Colonic mucosa (tissue), 4 donors: Measurements from ENCODE around the gene TENT5C. TPM values are rescaled to one million over a fixed set of nuclear protein-coding genes. Genes with fewer than 3 reads are reported as not detected.

Source experiments
- DNase-seq: peaks from one replicate; pipeline ENCODE4 v3.0.0-alpha.2; 2020
- H3K27ac ChIP-seq: fragments of 200-600 bp; one replicate; pipeline ENCODE4 v1.8.0; 2021
- H3K27me3 ChIP-seq: fragments of 200-600 bp; one replicate; pipeline ENCODE4 v1.8.0; 2021
- H3K36me3 ChIP-seq: fragments of 200-600 bp; one replicate; pipeline ENCODE4 v1.8.0; 2021
- H3K4me1 ChIP-seq: fragments of 200-600 bp; one replicate; pipeline ENCODE4 v1.8.0; 2021; ENCODE audit warnings: mild to moderate bottlenecking
- H3K4me3 ChIP-seq: fragments of 200-600 bp; one replicate; pipeline ENCODE4 v1.8.0; 2021
- H3K9ac ChIP-seq, 2 donors: one replicate each; pipeline ENCODE4 v1.7.0; 2013; ENCODE audit warnings: control low read depth in 2 of 2, low read depth in 2 of 2, low read length in 2 of 2
- H3K9me3 ChIP-seq: fragments of 200-600 bp; one replicate; pipeline ENCODE4 v1.8.0; 2021
- CTCF ChIP-seq: fragments of 200-600 bp; IDR thresholded peaks from one replicate; pipeline ENCODE4 v1.8.0; 2022; ENCODE audit warnings: antibody characterized with exemption, mild to moderate bottlenecking
- intact Hi-C: fragments of 100-400 bp; cut with DNase I; formaldehyde crosslinking; loops from one replicate; pipeline ENCODE4 v1.14.1; 2022
- total RNA-seq, 2 donors: library from RNA; stranded (reverse); fragmentation: NEBNext Ultra II Directional in 1 of 2; extraction: Animal tissue kit (Norgen Biotek cat#: 25700) in 1 of 2; gene quantifications; one replicate each; pipeline ENCODE4 v1.2.1, GENCODE V29; 2021
- donor health status: healthy.
- donor health status: DM: no; HTN: no; CAD: no.
- donor health status: DM: no; HTN: no; CAD: no.

Gene TENT5C
- total RNA-seq, 2 donors from 2014 or later = 40.7 to 58.5 TPM

- no peak for DNase-seq
- no peaks in the 10 kb centered on the region for H3K9me3 ChIP-seq
- no peak overlapping the region for H3K4me3 ChIP-seq
- no peaks in the 10 kb centered on the region for H3K27me3 ChIP-seq
- no peak for TF ChIP-seq CTCF
- no peak overlapping the region for H3K9ac ChIP-seq
- H3K4me1 ChIP-seq = peaks cover 7% of the 10 kb centered on the region
- intact Hi-C loops = no loop called here
- H3K36me3 ChIP-seq = no peaks in the 10 kb centered on the region
- no peak overlapping the region for H3K27ac ChIP-seq
Observed at GRCh38 chr1:117620440-117620839, 14.6 kb downstream of the TENT5C start.

- H3K9ac ChIP-seq = no peak overlapping the region
- peaks cover 7% of the 10 kb centered on the region for H3K4me1 ChIP-seq
Observed at GRCh38 chr1:117621316-117621715, 15.5 kb downstream of the TENT5C start.

GRCh38 chr1:117622726-117623125 is 16.9 kb downstream of the TENT5C start:
- DNase-seq = no peak
- intact Hi-C loops = no loop called here
- H3K36me3 ChIP-seq = no peaks in the 10 kb centered on the region
- H3K27me3 ChIP-seq = no peaks in the 10 kb centered on the region
- no peak for TF ChIP-seq CTCF
- H3K27ac ChIP-seq = no peak overlapping the region
- H3K4me1 ChIP-seq = no peaks in the 10 kb centered on the region
- H3K9me3 ChIP-seq = no peaks in the 10 kb centered on the region
- H3K4me3 ChIP-seq = no peak overlapping the region
- H3K9ac ChIP-seq = no peak overlapping the region

More at GRCh38 chr1:117621316-117621715, 15.5 kb downstream of the TENT5C start:
- H3K27ac ChIP-seq = no peak overlapping the region
- H3K9me3 ChIP-seq = no peaks in the 10 kb centered on the region
- H3K36me3 ChIP-seq = no peaks in the 10 kb centered on the region
- intact Hi-C loops = no loop called here
- H3K27me3 ChIP-seq = no peaks in the 10 kb centered on the region
- no peak for DNase-seq
- H3K4me3 ChIP-seq = no peak overlapping the region
- TF ChIP-seq CTCF = no peak

- H3K36me3 ChIP-seq = no peaks in the 10 kb centered on the region
- no peak for DNase-seq
- H3K9ac ChIP-seq = no peak overlapping the region
- H3K9me3 ChIP-seq = no peaks in the 10 kb centered on the region
- H3K27ac ChIP-seq = no peak overlapping the region
- H3K4me1 ChIP-seq = no peaks in the 10 kb centered on the region
- intact Hi-C loops = no loop called here
- H3K27me3 ChIP-seq = no peaks in the 10 kb centered on the region
- no peak overlapping the region for H3K4me3 ChIP-seq
- TF ChIP-seq CTCF = no peak
Observed at GRCh38 chr1:117623141-117623540, 17.3 kb downstream of the TENT5C start.

GRCh38 chr1:117623698-117624097 is 17.9 kb downstream of the TENT5C start:
- Histone ChIP-seq H3K36me3 (no peaks in the 10 kb centered on the region), H3K4me1 (no peaks in the 10 kb centered on the region), H3K27ac (no peak overlapping the region), H3K4me3 (no peak overlapping the region), H3K9me3 (no peaks in the 10 kb centered on the region), H3K9ac (no peak overlapping the region), H3K27me3 (no peaks in the 10 kb centered on the region)
- no peak for DNase-seq
- TF ChIP-seq CTCF = no peak
- intact Hi-C loops = no loop called here
